VCaP (cell line): ENCODE results near the gene OSCP1.
"Not testable (repeated sequence)": the region's sequence is repeated elsewhere in the genome, so short reads cannot be mapped to it uniquely, and the experiment has no call there.

Source experiments
- H3K27ac ChIP-seq: fragments of 450-650 bp; 2 replicates; pipeline ENCODE4 v1.5.1; 2017
- TF ChIP-seq, protein P1 (sequence below): fragments of 450-650 bp; conservative IDR thresholded peaks from 2 replicates; pipeline ENCODE4 v1.5.1; 2017; ENCODE audit warnings: mild to moderate bottlenecking, moderate library complexity

The OSCP1 gene

GRCh38 chr1:36479505-36480051, 29.3 kb upstream of the OSCP1 start:
- TF ChIP-seq, protein P1, sequence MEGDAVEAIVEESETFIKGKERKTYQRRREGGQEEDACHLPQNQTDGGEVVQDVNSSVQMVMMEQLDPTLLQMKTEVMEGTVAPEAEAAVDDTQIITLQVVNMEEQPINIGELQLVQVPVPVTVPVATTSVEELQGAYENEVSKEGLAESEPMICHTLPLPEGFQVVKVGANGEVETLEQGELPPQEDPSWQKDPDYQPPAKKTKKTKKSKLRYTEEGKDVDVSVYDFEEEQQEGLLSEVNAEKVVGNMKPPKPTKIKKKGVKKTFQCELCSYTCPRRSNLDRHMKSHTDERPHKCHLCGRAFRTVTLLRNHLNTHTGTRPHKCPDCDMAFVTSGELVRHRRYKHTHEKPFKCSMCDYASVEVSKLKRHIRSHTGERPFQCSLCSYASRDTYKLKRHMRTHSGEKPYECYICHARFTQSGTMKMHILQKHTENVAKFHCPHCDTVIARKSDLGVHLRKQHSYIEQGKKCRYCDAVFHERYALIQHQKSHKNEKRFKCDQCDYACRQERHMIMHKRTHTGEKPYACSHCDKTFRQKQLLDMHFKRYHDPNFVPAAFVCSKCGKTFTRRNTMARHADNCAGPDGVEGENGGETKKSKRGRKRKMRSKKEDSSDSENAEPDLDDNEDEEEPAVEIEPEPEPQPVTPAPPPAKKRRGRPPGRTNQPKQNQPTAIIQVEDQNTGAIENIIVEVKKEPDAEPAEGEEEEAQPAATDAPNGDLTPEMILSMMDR, result no peak
- H3K27ac ChIP-seq, result no peak overlapping the region

- not testable (repeated sequence) for H3K27ac ChIP-seq
These were observed 27.4 kb upstream of the OSCP1 start for GRCh38 chr1:36477615-36478014.

DNA sequence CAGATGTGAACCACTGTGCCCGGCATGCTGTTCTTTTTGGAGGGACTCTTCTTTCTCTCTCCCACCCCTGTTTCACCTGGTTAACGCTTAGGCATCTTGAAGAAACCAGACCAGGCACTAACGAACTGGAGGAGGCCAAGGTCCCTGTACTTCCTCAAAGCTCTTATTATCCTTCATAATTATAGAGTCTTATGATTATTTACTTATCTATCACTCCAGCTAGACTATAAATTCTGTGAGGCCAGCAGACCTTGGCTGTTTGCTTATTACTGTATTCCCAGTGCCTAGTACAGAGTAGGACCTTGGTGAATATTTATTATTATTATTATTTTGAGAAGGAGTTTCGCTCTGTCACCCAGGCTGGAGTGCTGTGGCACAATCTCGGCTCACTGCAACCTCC, 26.7 kb upstream of the OSCP1 start:
- TF ChIP-seq, protein P1, result no peak
- no peak overlapping the region for H3K27ac ChIP-seq

DNA sequence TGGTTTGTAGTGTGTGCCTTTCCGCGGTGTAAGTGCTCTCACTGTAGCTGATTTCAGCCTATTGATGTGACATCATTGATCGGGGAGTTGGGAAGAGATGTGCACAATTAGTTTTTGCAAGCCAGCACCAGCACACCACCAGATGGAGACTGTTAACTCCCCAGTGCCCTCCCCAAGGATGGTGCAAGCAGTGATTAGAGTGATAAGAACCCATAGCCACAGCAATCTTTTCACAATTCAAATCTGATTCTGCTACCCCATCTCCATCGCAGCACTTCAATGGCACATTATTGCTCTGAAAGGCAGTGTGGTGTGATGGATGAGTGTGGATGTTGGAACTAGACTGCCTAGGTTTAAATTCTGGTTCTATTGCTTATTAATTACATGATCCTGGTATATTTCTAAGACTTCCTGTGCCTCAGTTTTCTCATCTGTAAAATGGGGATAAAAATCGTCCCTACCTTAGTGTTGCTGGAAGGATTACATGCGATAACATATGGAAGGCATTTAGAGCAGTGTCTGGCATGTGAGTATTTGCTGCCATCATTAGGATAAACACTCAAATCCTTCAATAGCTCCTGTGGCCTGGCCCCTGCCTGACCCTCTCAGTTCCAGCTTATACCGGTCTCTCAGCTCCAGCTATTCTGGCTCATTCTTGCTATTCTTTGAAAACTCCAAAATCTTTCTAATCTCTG, 25.8 kb upstream of the OSCP1 start:
- TF ChIP-seq, protein P1, result no peak
- no peak overlapping the region for H3K27ac ChIP-seq

DNA sequence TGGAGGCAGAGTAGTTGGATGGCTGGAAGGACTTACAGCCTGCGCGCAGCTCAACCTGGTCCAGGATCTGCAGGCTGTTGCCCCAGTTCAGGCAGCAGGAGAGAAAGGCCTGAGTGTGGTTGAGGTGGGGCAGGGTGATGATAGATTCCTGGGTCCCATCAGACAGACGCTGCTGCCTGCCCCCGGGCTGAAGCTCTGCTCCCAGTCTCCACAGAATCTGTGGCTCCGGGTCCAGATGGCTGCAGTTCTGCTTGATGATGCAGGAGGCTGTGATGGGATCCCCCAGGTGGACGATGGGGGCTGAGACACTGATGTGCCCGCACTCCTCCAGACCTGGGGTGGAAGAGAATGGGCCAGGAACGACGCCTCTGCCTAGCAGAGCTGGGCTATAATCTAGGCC, 25.1 kb upstream of the OSCP1 start:
- TF ChIP-seq, protein P1, result no peak
- no peak overlapping the region for H3K27ac ChIP-seq

GRCh38 chr1:36472656-36473055, 22.4 kb upstream of the OSCP1 start:
- H3K27ac ChIP-seq, result no peak overlapping the region
- TF ChIP-seq, protein P1, result no peak

GRCh38 chr1:36471830-36472641, 21.8 kb upstream of the OSCP1 start:
- TF ChIP-seq, protein P1, result no peak
- no peak overlapping the region for H3K27ac ChIP-seq
